ENCODE measurements around the gene SGIP1. TPM values are rescaled to one million over a fixed set of nuclear protein-coding genes. Genes with fewer than 3 reads are reported as not detected.

Gene SGIP1
- total and polyA plus RNA-seq, 8 donors = 0.31 to 2.3 (median 1.1) TPM

DNA sequence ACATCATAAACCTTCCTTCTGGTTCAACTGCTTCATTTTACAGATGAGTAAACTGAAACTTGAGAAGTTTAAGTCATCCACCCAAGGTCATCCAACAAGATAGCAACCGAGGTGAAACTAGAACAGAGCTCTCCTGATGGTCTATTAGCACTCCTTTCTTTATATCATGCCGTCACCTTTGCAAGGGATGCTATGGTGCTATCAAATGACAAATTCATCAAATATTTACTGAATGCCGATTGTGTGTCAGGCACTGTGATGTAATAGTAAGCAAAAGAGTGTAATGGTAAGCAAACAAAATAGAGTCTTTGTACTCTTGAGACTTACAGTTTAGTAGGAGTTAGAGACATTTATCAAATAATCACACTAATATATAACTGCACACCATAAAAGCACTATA lies 14.0 kb upstream of the SGIP1 start:
- intact Hi-C loops (cut with DNase I) = no loop called here
- no peak for FAIRE-seq

DNA sequence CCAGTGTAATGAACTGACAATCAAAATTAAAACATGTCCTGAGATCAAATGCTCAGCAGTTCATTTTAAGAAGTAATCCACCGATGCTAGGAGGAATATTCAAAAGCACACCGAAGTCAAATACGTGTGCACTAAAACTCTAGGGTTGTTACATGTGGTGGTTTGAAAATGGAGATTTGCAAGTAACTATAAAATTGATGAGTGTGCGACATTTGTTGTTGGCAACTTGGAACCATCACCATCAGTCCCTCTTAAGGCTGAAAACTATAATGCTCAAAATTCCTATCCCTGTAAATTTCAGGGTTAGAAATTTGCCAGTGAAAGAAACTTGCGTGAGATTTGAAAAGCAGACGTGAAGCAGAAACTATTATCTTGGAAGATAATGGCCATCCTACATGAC lies 13.3 kb upstream of the SGIP1 start:
- Histone ChIP-seq H3K4me3 (no peak overlapping the region), H3K9me3 (no peaks in the 10 kb centered on the region), H3K27me3 (no peaks in the 10 kb centered on the region), H3K36me3 (no peaks in the 10 kb centered on the region), H3K4me1 (no peaks in the 10 kb centered on the region), H3K27ac (no peak overlapping the region)
- DNase-seq (no peak), ATAC-seq (no peak), FAIRE-seq (no peak)
- TF ChIP-seq, protein P1, sequence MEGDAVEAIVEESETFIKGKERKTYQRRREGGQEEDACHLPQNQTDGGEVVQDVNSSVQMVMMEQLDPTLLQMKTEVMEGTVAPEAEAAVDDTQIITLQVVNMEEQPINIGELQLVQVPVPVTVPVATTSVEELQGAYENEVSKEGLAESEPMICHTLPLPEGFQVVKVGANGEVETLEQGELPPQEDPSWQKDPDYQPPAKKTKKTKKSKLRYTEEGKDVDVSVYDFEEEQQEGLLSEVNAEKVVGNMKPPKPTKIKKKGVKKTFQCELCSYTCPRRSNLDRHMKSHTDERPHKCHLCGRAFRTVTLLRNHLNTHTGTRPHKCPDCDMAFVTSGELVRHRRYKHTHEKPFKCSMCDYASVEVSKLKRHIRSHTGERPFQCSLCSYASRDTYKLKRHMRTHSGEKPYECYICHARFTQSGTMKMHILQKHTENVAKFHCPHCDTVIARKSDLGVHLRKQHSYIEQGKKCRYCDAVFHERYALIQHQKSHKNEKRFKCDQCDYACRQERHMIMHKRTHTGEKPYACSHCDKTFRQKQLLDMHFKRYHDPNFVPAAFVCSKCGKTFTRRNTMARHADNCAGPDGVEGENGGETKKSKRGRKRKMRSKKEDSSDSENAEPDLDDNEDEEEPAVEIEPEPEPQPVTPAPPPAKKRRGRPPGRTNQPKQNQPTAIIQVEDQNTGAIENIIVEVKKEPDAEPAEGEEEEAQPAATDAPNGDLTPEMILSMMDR (IDR thresholded peaks at IDR 0.05) = no peak
- intact Hi-C loops (cut with DNase I) = no loop called here
- WGBS, 2 donors = 70 to 75% methylated on average over 6 of the region's 6 CpGs

More for the DNA sequence above, 14.0 kb upstream of the SGIP1 start:
- no peaks in the 10 kb centered on the region for H3K27me3 ChIP-seq
- H3K9me3 ChIP-seq = no peaks in the 10 kb centered on the region
- DNase-seq (no peak), ATAC-seq (no peak)
- no peaks in the 10 kb centered on the region for H3K36me3 ChIP-seq
- WGBS, 2 donors = 23 to 27% methylated on average over 3 of the region's 3 CpGs
- H3K4me3 ChIP-seq = no peak overlapping the region
- TF ChIP-seq, protein P1 (IDR thresholded peaks at IDR 0.05) = no peak
- H3K4me1 ChIP-seq = no peaks in the 10 kb centered on the region
- no peak overlapping the region for H3K27ac ChIP-seq

DNA sequence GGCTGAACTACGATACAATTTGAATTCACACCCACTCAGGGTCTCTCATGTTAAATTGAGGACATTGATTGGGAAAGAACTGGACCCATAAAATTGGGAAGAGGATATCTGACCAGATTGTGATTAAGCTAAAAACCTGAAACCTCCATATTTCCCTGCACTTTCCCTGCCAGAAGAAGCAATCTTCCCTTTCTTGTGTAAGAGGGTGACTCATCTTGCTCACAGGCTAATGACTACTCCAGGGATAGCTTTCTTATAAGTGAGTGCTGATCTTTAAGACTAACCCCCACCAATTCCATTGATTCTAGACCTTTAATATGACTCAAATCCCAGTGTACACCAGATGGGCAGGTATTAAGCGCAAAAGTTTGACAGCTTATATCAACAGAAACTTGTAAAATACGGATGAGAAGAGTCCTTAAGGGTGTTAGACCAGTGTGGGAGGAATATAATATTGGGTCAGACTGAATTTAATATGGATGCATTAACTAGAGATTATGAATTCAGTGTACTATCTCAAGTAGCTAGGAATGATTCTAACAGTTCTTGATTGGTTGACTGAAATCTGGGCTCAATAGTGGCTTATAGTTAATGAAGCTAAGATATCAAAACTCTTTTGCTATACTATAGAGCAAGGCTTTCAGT lies 12.1 kb upstream of the SGIP1 start:
- no peak overlapping the region for H3K27ac ChIP-seq
- no peaks in the 10 kb centered on the region for H3K9me3 ChIP-seq
- WGBS, 2 donors = 85 to 87% methylated on average over 3 of the region's 3 CpGs
- ATAC-seq = no peak
- TF ChIP-seq, protein P1 (IDR thresholded peaks at IDR 0.05) = no peak
- no peaks in the 10 kb centered on the region for H3K36me3 ChIP-seq
- no peak for DNase-seq
- H3K4me1 ChIP-seq = no peaks in the 10 kb centered on the region
- H3K27me3 ChIP-seq = no peaks in the 10 kb centered on the region
- intact Hi-C loops (cut with DNase I) = no loop called here
- H3K4me3 ChIP-seq = no peak overlapping the region
- no peak for FAIRE-seq

DNA sequence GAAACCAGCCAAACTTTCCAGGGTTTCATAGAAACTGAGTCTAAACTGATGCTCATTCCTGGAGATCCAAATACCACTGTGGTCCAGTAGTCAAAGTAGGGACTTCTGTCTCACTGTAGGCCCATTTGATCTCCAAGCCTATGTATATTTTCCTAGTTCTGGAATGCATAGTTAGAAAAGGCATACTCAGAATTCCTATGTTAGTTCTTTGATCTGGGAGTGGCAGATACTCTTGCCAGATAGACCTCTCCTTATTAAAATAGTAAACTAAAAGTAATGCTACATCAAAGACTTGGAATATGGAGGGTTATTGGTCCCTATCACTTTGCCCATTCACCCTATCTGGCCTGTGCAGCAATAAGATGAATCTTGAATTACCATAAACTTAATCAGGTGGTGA lies 10.4 kb upstream of the SGIP1 start:
- DNase-seq = no peak
- H3K27me3 ChIP-seq = no peaks in the 10 kb centered on the region
- H3K36me3 ChIP-seq = no peaks in the 10 kb centered on the region
- TF ChIP-seq, protein P1 (IDR thresholded peaks at IDR 0.05) = no peak
- H3K27ac ChIP-seq = no peak overlapping the region
- no peak for ATAC-seq
- no peaks in the 10 kb centered on the region for H3K4me1 ChIP-seq
- intact Hi-C loops (cut with DNase I) = no loop called here
- FAIRE-seq = no peak
- no peak overlapping the region for H3K4me3 ChIP-seq
- H3K9me3 ChIP-seq = no peaks in the 10 kb centered on the region

DNA sequence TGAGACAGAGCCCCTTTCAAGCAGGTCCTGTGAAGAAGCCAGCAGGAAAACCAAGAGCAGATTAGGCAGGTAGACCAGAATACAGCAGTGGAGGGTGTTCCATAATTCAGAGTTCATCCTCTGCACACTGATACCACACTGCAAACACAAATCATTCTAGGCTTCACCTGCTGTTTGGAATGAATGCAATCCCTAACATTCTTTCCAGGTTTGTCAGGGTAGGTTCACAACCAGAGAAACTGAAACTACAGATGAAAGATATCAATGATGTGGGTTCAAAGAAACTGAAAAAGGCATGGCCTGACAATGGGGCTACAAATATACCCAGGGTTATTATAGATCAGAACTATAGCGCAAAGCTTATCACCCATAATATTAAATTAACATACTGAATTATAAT lies 8.9 kb upstream of the SGIP1 start:
- 97 to 98% methylated on average over 1 of the region's 1 CpG for WGBS, 2 donors
- FAIRE-seq (no peak), DNase-seq (no peak), ATAC-seq (no peak)
- Histone ChIP-seq H3K4me1 (no peaks in the 10 kb centered on the region), H3K27ac (no peak overlapping the region), H3K9me3 (no peaks in the 10 kb centered on the region), H3K4me3 (no peak overlapping the region), H3K36me3 (no peaks in the 10 kb centered on the region), H3K27me3 (no peaks in the 10 kb centered on the region)
- intact Hi-C loops (cut with DNase I) = no loop called here
- TF ChIP-seq, protein P1 (IDR thresholded peaks at IDR 0.05) = no peak
